NOMO-1 treated with dmso at 0.1 percent for 144 hours (cell line): Measurements from ENCODE around the gene SRF.
A peak's percentile ranks its signal among the peaks of the same experiment; 100 is the strongest.
"Not testable (repeated sequence)": the region's sequence is repeated elsewhere in the genome, so short reads cannot be mapped to it uniquely, and the experiment has no call there.

Experiments
- DNase-seq: peaks from one replicate; lab custom pipeline; 2025; ENCODE audit not compliant: unreplicated experiment; lab: John Stamatoyannopoulos, UW

SRF gene

DNA sequence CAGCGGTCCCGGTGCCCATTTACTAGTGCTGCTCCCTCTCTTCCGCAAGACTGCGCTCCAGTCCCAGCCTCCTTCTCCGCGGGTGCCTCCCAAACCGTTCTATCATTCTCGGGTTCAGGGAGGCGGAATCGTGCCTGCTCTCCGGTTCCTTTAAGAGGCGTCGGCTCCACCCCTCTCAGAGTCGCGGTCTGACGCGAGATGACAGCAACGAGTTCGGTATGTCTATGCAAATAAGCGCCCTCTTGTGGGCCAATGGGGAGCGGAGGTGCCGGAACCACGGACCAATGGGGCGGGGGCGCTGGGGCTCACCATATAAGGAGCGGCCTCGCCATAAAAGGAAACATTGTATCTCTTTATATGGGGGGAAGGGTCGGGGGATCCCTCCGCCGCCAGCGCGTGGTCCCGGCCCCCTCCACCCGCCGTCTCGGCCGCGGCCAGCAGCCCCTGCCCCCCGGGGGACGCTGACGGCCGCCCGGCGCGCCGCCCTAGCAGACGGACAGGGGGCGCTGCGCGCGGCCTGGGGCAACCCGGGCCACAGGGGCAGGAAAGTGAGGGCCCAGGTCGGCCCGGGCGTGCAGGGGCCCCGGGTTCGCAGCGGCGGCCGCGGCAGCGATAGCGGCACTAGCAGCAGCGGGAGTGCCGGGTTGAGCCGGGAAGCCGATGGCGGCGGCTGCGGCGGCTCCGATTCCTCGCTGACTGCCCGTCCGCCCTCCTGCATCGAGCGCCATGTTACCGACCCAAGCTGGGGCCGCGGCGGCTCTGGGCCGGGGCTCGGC, at the start of gene SRF:
Gene SRF (plus strand): TSS at position 339 of the 776 bp plus-strand sequence. CDS start 388 bp downstream, at position 727.
- DNase-seq: peak; percentile 98

DNA sequence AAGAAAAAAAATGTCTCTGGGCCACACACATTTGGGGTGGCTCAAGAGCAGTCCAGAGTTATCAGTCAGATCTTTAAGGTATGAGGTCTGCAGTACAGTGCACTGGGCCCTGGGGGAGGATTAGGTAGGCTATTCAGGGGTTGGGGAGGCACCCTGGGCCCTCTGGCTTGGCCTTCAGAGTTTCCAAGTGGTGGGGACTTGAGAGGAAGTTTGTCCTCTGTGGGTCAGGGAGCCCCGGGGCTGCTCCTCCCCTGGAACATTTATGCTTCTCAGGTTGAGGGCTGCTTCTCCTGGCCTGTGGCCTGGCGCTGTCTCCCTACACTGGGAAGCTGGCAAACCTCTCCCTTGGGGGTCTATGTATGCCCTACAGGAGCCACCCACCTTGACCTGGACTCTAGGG, 48.9 kb upstream of the SRF start:
- no peak for DNase-seq

DNA sequence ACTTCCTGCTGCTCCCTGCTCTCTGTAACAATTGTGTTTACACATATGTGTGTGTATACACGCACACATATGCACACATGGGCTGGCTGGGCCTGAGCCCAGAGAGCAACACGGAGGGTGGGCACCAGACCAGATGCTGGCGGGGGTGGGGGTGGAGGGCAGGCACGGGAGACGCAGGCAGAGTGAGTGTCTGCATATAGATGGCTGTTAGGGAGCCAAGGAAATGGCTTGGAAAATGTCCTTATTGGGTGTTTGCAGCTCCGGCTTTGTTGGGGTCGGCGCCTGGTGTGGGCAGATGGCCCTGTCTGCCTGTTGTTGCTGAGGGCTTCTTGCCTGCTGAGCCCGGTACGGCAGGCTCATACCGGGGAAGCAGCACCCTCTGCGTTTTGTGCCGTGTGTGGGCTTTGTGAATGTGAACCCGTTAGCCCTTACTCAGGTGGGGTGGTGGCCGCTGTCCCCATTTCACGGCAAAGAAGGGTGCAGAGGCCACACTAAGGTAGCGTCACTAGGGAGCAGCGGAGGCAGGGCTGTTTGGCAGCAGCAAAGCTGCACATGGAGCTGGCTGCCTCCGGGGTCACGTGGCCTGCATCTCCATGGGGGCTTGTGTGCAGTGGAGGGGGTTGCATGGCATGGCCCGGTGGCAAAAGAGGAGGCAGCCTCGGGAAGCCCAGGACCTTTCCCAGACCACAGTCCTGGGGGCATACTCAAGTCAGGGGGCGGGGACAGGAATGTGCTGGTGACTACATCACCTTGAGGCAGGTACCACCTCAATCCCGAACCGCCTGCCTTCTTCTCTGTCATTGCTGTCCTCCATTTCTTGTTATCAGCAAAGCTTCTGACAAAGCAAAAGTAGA, 47.4 kb upstream of the SRF start:
- no peak for DNase-seq

DNA sequence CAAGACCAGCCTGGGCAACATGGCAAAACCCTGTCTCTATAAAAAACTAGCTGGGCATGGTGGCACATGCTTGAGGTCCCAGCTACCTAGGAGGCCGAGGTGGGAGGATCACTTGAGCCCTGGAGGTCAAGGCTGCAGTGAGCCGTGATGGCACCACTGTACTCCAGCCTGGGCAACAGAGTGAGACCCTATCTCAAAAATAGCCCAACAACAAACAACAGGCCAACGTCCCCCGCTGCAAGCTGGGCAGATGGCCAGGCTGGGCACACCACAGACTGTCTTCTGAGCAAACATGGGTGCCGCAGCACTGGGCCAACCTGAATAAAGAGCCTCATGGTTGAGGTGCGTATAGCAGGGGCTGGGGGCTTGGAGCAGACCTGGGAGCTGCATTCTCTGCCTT, 46.6 kb upstream of the SRF start:
- DNase-seq: no peak

DNA sequence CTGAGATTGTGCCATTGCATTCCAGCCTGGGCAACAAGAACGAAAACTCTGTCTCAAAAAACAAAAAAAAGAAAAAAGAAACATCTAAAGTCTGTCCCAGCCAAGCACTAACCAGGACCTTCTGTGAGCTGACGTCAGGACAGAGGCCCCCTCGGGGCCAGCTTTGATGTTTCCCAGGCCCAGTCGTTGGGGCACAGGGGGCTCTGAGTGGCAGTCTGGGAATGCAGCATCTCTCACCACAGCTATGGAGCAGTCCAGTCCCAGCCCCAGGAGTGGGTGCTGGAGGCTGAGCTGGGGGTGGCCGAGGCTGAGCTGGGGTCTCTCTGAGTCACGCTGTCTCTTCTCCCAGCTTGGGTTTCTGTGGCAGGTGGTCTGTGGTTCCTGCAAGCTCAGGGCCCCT, 46.0 kb upstream of the SRF start:
- DNase-seq: no peak

DNA sequence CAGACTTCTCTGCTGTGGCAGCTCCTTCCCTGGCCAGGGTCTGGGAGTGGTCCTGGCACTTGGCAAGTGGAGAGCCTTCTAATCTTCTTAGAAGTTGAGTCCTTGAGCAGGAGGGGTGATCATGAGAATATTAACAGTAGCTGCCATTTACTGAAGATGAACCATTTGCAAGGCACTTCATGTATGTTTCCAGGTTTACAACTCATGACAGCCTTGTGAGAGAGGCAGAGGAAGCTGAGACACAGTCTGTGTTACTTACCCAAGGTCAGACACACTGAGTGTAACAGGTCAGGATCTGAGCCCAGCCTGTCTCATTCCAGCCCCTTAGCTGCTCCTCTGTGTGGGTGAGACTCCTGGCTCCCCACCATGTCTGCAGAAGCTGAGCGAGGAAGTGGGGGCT, 45.5 kb upstream of the SRF start:
- DNase-seq: no peak

DNA sequence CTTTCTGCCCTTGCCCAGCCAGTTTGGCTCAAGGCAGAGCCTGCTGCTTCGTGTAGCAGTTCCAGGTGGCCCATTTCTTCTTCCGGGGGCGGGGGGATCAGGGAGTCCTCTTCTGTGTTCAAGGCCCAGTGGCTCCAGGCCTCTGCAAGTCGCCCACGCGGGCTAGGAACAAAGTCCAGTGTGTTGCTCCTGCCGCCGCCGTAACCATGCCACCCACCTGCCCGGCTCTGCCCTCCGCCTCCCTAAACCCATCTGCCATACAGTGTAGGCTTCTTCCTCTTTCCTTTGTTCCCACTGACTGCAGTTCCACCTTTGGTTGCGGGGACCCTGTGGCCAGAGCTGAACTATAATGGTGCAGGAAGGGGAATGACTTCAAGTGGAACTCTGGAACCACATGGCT, 43.9 kb upstream of the SRF start:
- no peak for DNase-seq

DNA sequence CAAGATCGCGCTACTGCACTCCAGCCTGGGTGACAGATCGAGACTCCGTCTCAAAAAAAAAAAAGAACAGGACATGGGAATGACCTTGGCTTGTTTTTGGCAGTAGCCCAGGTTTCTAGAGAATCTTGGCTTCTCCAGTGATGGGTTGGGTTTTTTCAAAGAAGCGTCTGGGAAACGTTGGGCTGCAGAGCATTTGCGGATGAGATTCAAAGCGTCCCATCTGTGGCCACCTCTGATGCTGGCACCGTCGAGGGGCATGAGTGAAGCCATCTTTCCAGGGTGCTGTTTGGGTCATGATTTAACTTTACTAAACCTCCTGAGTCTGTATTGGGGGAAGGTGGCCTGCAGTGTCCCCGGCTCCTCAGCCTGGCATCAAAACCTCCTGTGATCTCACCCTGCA, 43.2 kb upstream of the SRF start:
- DNase-seq: no peak

DNA sequence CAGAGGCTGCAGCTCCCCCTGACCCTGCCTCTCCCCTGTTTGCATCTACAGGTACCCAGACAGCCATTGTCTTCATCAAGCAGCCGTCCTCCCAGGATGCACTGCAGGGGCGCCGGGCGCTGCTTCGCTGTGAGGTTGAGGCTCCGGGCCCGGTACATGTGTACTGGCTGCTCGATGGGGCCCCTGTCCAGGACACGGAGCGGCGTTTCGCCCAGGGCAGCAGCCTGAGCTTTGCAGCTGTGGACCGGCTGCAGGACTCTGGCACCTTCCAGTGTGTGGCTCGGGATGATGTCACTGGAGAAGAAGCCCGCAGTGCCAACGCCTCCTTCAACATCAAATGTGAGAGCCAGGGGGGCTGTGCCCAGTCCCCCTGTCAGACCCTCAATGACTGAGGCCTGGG, 42.1 kb upstream of the SRF start:
- no peak for DNase-seq

DNA sequence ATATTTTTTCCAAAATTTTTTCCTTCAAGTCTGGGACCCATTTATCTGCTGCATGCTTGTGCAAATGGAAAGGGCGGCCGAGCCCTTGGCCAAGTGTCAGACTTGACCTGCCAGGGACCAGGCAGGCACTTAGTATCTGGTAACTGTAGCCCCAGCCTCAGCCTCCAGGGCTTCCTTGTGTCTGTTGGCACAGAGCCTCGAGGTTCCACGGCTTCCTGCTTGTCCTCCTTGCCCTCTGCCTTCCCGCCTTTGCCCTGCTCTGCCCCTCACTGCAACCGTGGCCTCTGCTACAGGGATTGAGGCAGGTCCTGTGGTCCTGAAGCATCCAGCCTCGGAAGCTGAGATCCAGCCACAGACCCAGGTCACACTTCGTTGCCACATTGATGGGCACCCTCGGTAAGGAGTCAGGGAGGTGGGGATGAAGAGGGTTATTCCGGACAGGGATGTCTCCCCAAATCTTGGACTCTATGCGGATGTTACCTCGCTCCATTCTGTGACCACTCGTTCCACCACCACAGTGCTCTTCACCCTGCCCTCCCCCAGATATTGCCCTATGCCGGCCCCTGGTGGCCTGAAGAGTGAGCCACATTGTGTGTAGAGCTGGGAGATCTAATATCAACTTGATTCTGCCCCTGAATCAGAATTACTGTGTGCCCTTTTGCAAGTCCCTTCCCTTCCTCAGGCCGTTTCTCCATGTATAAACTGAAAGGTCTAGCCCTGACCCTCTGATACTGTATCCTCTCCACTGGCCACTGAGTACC, 41.5 kb upstream of the SRF start:
- DNase-seq: no peak

DNA sequence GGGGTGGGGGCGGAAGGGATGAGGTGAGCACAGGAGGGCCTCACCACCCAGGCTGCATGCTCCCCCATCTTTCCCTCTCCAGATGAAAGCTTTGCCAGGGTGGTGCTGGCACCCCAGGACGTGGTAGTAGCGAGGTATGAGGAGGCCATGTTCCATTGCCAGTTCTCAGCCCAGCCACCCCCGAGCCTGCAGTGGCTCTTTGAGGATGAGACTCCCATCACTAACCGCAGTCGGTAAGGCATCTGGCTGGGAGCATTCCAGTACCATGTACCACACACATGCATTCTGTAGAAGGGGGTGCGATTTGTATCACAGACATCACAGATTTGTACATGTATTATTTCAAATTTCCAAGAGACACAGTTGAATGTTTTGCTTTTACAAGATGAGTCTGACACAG, 40.6 kb upstream of the SRF start:
- no peak for DNase-seq

DNA sequence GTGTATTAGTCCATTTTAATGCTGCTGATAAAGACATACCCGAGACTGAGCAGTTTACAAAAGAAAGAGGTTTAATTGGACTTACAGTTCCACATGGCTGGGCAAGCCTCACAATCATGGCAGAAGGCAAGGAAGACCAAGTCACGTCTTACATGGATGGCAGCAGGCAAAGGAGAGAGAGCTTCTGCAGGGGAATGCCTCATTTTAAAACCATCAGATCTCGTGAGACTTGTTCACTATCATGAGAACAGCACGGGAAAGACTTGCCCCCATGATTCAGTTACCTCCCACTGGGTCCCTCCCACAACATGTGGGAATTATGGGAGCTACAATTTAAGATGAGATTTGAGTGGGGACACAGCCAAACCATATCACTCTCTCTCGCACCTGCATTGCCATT, 39.7 kb upstream of the SRF start:
- DNase-seq: not testable (repeated sequence)

DNA sequence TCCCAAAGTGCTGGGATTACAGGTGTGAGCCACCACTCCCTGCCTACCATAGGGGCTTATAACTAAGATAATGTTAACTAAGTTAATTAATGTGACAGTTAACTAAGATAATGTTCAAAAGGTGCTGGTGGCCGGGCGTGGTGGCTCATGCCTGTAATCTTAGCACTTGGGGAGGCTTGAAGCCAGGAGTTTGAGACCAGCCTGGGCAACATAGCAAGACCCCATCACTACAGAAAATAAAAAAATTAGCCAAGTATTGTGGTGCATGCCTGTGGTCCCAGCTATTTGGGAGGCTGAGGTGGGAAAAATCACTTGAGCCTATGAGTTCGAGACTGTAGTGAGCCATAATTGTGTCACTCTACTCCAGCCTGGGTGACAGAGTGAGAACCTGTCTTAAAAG, 32.8 kb upstream of the SRF start:
- DNase-seq: no peak

DNA sequence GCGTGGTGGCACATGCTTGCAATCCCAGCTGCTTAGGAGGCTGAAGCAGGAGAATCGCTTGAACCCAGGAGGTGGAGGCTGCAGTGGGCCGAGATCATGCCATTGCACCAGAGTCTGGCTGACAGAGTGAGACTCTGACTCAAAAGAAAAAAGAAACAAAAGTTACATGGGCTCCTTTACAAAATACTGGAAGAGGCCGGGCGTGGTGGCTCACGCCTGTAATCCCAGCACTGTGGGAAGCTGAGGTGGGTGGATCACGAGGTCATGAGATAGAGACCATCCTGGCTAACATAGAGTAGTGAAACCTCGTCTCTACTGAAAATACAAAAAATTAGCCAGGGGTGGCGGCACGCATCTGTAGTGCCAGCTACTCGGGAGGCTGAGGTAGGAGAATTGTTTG, 31.1 kb upstream of the SRF start:
- DNase-seq: not testable (repeated sequence)

DNA sequence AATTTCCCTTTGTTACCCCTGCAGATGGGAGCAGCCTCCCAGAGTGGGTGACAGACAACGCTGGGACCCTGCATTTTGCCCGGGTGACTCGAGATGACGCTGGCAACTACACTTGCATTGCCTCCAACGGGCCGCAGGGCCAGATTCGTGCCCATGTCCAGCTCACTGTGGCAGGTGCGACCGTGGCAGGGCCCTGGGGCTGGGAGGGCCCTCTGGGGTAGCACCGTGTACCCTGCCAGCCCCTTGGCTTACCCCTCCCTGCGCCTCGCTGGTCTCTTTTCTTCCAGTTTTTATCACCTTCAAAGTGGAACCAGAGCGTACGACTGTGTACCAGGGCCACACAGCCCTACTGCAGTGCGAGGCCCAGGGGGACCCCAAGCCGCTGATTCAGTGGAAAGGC, 29.4 kb upstream of the SRF start:
- DNase-seq: no peak

DNA sequence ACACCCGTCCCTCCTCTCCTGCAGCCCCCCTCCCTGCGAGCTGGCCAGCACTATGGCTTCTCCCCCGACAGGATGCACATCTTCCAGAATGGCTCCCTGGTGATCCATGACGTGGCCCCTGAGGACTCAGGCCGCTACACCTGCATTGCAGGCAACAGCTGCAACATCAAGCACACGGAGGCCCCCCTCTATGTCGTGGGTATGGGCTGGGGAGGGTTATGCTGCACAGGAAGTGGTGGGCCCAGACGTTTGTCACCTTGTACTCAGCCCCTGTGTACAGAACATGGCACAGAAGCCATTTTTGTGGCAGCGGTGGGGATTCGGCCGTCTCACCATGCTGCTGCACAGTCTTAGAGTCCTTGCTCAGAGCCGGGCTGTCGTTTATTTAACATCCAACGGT, 29.0 kb upstream of the SRF start:
- no peak for DNase-seq

DNA sequence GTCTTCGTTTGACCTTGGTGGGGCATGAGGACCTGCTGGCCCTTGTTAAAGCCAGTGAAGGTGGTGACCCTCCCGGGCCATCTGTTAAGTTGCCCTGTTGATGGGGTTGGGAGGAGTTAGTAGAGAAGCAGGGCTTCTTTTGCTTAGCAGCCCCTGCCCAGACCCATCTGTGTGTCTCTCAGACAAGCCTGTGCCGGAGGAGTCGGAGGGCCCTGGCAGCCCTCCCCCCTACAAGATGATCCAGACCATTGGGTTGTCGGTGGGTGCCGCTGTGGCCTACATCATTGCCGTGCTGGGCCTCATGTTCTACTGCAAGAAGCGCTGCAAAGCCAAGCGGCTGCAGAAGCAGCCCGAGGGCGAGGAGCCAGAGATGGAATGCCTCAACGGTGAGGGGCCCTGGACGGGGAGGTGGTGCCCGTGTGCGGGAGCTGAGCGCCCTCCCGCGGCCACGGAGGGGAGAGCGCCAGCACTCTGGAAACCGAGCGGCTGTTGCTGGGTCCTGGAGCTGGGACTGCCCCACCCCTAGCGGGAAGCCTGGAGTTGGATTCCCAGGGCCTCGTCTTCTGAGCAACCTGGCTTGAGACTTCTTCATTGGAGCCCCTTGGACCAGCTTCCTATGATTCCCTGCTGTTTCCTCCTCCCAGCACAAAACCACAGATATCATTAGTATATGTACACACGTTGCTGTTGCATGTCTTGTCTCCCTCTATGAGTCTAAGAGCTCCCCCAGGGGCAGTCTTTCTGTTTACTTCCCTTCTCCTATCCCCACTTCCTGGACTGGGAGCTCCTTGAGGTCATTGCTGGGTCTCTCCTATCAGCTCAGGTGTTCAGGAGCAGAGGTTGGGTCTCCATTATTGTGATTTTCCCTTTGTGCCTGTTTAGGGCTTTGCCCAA, 27.6 kb upstream of the SRF start:
- DNase-seq: peak; percentile 60

DNA sequence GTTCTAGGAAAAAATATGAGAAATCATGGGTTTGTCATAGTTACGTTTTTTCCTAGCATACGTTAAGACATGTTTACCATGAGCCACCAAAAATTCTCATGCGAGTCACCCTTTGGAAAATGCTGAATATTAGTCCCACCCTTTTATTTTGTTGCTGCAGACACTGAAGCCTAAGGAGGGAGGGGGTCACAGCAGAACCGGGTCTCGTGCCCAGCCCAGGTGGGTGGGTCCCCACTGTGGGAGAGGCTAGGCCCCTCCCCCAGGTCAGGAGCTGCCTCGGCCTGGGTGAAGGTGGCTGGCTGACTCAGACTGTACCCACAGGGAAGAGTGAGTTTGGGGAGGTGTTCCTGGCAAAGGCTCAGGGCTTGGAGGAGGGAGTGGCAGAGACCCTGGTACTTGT, 26.2 kb upstream of the SRF start:
- DNase-seq: no peak

DNA sequence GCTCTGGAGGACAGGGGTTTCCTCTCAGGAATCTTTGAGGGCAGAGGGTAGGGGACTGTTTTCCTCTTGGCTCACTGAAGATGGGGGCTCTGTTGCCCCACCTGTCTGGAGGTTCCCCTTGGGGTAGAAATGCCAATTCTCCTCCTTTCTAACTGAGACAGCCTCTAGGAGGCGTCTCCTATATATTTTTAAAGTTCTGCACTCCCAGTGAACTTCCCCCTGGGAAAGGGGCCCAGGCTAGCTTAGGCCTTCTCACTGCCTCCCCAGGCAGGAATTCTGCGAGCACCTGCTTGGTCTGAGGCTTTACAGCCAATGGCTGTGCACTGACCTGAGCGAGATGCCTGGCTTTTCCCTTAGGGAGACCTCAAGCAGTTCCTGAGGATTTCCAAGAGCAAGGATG, 24.8 kb upstream of the SRF start:
- no peak for DNase-seq
